Smooth muscle cell of bladder (primary cell): ENCODE measurements around the gene TMEM41A. TPM values are rescaled to one million over a fixed set of nuclear protein-coding genes. Genes with fewer than 3 reads are reported as not detected.

Source experiments
- total RNA-seq: library from RNA; depleted of rRNA; stranded (reverse); fragments of >200 nt; gene quantifications from 2 replicates; pipeline ENCODE4 v1.2.3, GENCODE V29; 2014

The TMEM41A gene
- total RNA-seq, result 5.7 and 6.6 TPM in 2 replicates

GRCh38 chr3:185498503-185499396 is at the start of gene TMEM41A:
Gene TMEM41A (minus strand): TSS chr3:185499035. CDS start chr3:185498961, 74 bp downstream.

Other genes starting within 250 kb of the TMEM41A start
- 3.4 and 4.5 TPM in 2 replicates for gene EHHADH, start 245.0 kb downstream of the TMEM41A start, total RNA-seq
- gene MAP3K13, start 135.9 kb downstream of the TMEM41A start, total RNA-seq, result 11.9 and 13.6 TPM in 2 replicates
- gene LIPH, start 53.6 kb upstream of the TMEM41A start, total RNA-seq, result not detected in 2 replicates
- 26.6 and 35.9 TPM in 2 replicates for gene SENP2, start 87.3 kb upstream of the TMEM41A start, total RNA-seq